ENCODE measurements around the gene PLA2G3. TPM values are rescaled to one million over a fixed set of nuclear protein-coding genes. Genes with fewer than 3 reads are reported as not detected.

PLA2G3 gene
- total RNA-seq, 1 experiment from 2014 or later, result not detected

- H3K27ac Mint-ChIP-seq (ENCODE audit: unreplicated experiment), result no peak overlapping the region
- CTCF ChIA-PET, result no interaction called here
Measured at GRCh38 chr22:31084811-31085492, 55.4 kb downstream of the PLA2G3 start.

More at GRCh38 chr22:31084811-31085492, 55.4 kb downstream of the PLA2G3 start:
- POLR2A ChIA-PET, result no interaction called here
- H3K9me3 Mint-ChIP-seq (ENCODE audit: unreplicated experiment), result no peaks in the 10 kb centered on the region
- peaks cover 34% of the 10 kb centered on the region for H3K36me3 Mint-ChIP-seq (ENCODE audit: insufficient read depth, unreplicated experiment)
- TF ChIP-seq CTCF (IDR thresholded peaks at IDR 0.05; ENCODE audit: insufficient read depth in 1 of 2, low read depth in 1 of 2, low read length in 1 of 2, severe bottlenecking in 1 of 2, unreplicated experiment in 1 of 2), result no peak
- no peaks in the 10 kb centered on the region for H3K27me3 Mint-ChIP-seq (ENCODE audit: insufficient read depth, unreplicated experiment)
- Histone ChIP-seq H3K4me1 (peaks cover 23% of the 10 kb centered on the region), H3K9me3 (no peaks in the 10 kb centered on the region), H3K4me3 (ENCODE audit: low read depth, low read length) (no peak overlapping the region), H3K27me3 (replicated peaks; ENCODE audit: control insufficient read depth, insufficient read depth, low read length) (no peaks in the 10 kb centered on the region), H3K36me3 (ENCODE audit: control insufficient read depth, insufficient read depth, low read length) (peaks cover 1% of the 10 kb centered on the region)
- intact Hi-C loops (cut with micrococcal nuclease; ENCODE audit: unreplicated experiment), result no loop called here
- no peak for DNase-seq
- H3K4me1 Mint-ChIP-seq (ENCODE audit: low read depth, unreplicated experiment), result peaks cover 18% of the 10 kb centered on the region
- H3K4me3 Mint-ChIP-seq (ENCODE audit: unreplicated experiment), result no peak overlapping the region
- BruUV-seq (replicated peaks), result no TSS peak

Small RNAs within 50 kb of the gene (microRNA-seq; reads per million reads assigned to microRNA genes)
- gene MIR3928, result 2.8 reads per million, percentile 16 among the genes with 10 or more reads in this experiment

Other genes with a start within 250 kb of the PLA2G3 start
- gene MORC2, start 171.7 kb downstream of the PLA2G3 start, total RNA-seq (2022), result 44.9 and 49.9 TPM in 2 replicates
- 99.1 and 103 TPM in 2 replicates for gene TUG1, start 171.2 kb downstream of the PLA2G3 start, total RNA-seq (2022)
- 69.8 and 71.0 TPM in 2 replicates for gene SMTN, start 59.2 kb downstream of the PLA2G3 start, total RNA-seq (2022)
- gene SELENOM, start 32.9 kb downstream of the PLA2G3 start, total RNA-seq (2022), result 1.3 and 2.0 TPM in 2 replicates
- gene INPP5J, start 17.5 kb downstream of the PLA2G3 start, total RNA-seq (2022), result 6.8 and 7.8 TPM in 2 replicates
- 27.8 and 30.3 TPM in 2 replicates for gene RNF185, start 19.7 kb upstream of the PLA2G3 start, total RNA-seq (2022)
- 34.8 and 36.3 TPM in 2 replicates for gene LIMK2, start 71.8 kb upstream of the PLA2G3 start, total RNA-seq (2022)
- gene PIK3IP1, start 152.0 kb upstream of the PLA2G3 start, total RNA-seq (2022), result 0.68 and 0.72 TPM in 2 replicates
- 36.6 and 40.9 TPM in 2 replicates for gene PATZ1, start 205.8 kb upstream of the PLA2G3 start, total RNA-seq (2022)

Data from Caco-2 (cell line).